OCI-LY1 (cell line): ENCODE data around the gene IL10RB.
A peak's percentile ranks its signal among the peaks of the same experiment; 100 is the strongest.

Source experiments
- H2AFZ ChIP-seq: fragments of 200-600 bp; sonication (generic), shearing (Covaris generic); 2 replicates; pipeline ENCODE4 v1.6.0; 2014; ENCODE audit warnings: antibody characterized with exemption, mild to moderate bottlenecking, low read length
- H3F3A ChIP-seq: fragments of 200-600 bp; sonication (generic), shearing (Covaris generic); 2 replicates; pipeline ENCODE4 v1.6.0; 2014; ENCODE audit warnings: mild to moderate bottlenecking, antibody characterized with exemption, low read length, moderate library complexity; ENCODE audit not compliant: insufficient read depth
- H3K27ac ChIP-seq: fragments of 200-600 bp; sonication (generic); 2 replicates; pipeline ENCODE4 v1.5.1; 2014; ENCODE audit warnings: low read length, mixed run types, mild to moderate bottlenecking, low read depth; ENCODE audit not compliant: poor library complexity, severe bottlenecking
- H3K27me3 ChIP-seq: fragments of 200-600 bp; sonication (generic); 2 replicates; pipeline ENCODE4 v1.6.0; 2014; ENCODE audit warnings: antibody characterized with exemption, mild to moderate bottlenecking, low read length, moderate library complexity; ENCODE audit not compliant: insufficient read depth
- H3K36me3 ChIP-seq: fragments of 200-600 bp; sonication (generic); 2 replicates; pipeline ENCODE4 v1.6.1; 2014; ENCODE audit warnings: mild to moderate bottlenecking, antibody characterized with exemption, low read length, moderate library complexity, mixed read lengths; ENCODE audit not compliant: insufficient read depth
- H3K4me1 ChIP-seq: fragments of 200-600 bp; sonication (generic); 2 replicates; pipeline ENCODE4 v1.5.1; 2014; ENCODE audit warnings: mild to moderate bottlenecking, low read length, moderate library complexity; ENCODE audit not compliant: insufficient read depth, severe bottlenecking
- H3K4me2 ChIP-seq: fragments of 200-600 bp; sonication (generic), shearing (Covaris generic); 2 replicates; pipeline ENCODE4 v1.6.1; 2014; ENCODE audit warnings: low read length
- H3K4me3 ChIP-seq: fragments of 200-600 bp; sonication (generic); 2 replicates; pipeline ENCODE4 v1.5.1; 2014; ENCODE audit warnings: low read length, low read depth, mild to moderate bottlenecking, mixed read lengths; ENCODE audit not compliant: poor library complexity, severe bottlenecking
- H3K79me2 ChIP-seq: fragments of 200-600 bp; shearing (Covaris generic); 2 replicates; pipeline ENCODE4 v1.6.1; 2016; ENCODE audit warnings: mixed run types, low read length, mixed read lengths; ENCODE audit not compliant: insufficient read depth
- H3K9ac ChIP-seq: fragments of 200-600 bp; sonication (generic), shearing (Covaris generic); 2 replicates; pipeline ENCODE4 v1.6.1; 2014; ENCODE audit warnings: mild to moderate bottlenecking, low read length, mixed read lengths
- H3K9me2 ChIP-seq: fragments of 200-600 bp; sonication (generic), shearing (Covaris generic); 2 replicates; pipeline ENCODE4 v1.6.1; 2014; ENCODE audit warnings: low read depth, mild to moderate bottlenecking, low read length, mixed read lengths
- H3K9me3 ChIP-seq: fragments of 200-600 bp; shearing (Covaris generic); 2 replicates; pipeline ENCODE4 v1.6.1; 2014; ENCODE audit warnings: low read length, mixed read lengths
- H4K20me1 ChIP-seq: fragments of 200-600 bp; sonication (generic), shearing (Covaris generic); 2 replicates; pipeline ENCODE4 v1.6.0; 2016; ENCODE audit warnings: mild to moderate bottlenecking, low read length; ENCODE audit not compliant: insufficient read depth
- EZH2 ChIP-seq: fragments of 200-600 bp; sonication (generic), shearing (Covaris generic); IDR thresholded peaks from 2 replicates; pipeline ENCODE4 v1.8.0; 2017; ENCODE audit warnings: borderline replicate concordance, mixed run types, mild to moderate bottlenecking, antibody characterized with exemption, low read length, moderate library complexity, mixed read lengths
- TF ChIP-seq, protein P1 (sequence below): fragments of 200-600 bp; sonication (generic), shearing (Covaris generic); IDR thresholded peaks from 2 replicates; pipeline ENCODE4 v1.5.1; 2017; ENCODE audit warnings: mild to moderate bottlenecking, antibody characterized with exemption, low read length, moderate library complexity, mixed read lengths

Gene IL10RB

DNA sequence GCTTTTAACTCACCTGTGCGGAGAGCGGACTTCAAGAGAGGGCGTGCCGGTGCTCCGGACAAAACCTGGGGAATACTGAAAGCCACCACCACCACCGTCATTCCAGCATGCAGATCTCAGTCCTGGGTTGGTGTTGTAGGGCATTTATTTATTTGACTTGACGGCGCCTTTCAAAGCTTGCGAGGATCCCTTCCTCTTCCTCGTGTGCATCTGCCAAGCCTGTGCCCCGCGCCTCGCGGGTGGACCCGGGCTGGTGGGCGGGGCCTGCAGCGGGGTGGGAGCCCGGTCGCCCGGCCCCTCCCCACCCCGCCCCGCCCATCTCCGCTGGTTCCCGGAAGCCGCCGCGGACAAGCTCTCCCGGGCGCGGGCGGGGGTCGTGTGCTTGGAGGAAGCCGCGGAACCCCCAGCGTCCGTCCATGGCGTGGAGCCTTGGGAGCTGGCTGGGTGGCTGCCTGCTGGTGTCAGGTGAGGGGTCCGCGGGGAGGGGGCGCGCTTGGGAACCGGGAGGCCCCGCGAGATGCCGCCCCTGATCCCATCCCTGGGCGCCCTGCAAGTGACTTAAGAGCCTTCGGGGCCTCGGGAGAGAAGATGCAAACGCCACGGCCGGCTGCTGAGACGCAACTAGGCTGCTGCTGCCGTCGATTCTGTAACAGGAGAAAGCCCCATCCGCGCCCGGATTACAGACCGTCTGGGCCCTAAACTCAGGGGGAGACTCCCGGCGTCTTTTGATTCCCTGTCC lies at the start of gene IL10RB:
Gene IL10RB (plus strand): TSS at position 318 of the 739 bp plus-strand sequence. CDS start 99 bp downstream, at position 417.
- TF ChIP-seq, protein P1, sequence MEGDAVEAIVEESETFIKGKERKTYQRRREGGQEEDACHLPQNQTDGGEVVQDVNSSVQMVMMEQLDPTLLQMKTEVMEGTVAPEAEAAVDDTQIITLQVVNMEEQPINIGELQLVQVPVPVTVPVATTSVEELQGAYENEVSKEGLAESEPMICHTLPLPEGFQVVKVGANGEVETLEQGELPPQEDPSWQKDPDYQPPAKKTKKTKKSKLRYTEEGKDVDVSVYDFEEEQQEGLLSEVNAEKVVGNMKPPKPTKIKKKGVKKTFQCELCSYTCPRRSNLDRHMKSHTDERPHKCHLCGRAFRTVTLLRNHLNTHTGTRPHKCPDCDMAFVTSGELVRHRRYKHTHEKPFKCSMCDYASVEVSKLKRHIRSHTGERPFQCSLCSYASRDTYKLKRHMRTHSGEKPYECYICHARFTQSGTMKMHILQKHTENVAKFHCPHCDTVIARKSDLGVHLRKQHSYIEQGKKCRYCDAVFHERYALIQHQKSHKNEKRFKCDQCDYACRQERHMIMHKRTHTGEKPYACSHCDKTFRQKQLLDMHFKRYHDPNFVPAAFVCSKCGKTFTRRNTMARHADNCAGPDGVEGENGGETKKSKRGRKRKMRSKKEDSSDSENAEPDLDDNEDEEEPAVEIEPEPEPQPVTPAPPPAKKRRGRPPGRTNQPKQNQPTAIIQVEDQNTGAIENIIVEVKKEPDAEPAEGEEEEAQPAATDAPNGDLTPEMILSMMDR: no peak
- H3K27ac ChIP-seq: peak within 1 kb of the TSS; percentile 83
- H3K27me3 ChIP-seq: no peaks in the 10 kb centered on the region
- H3K4me2 ChIP-seq: peak within 1 kb of the TSS; percentile 80
- H3K9ac ChIP-seq: peak within 1 kb of the TSS; percentile 81
- H3K79me2 ChIP-seq: no peaks in the 10 kb centered on the region; the same call in 1 of the 2 replicates
- H4K20me1 ChIP-seq: no peaks in the 10 kb centered on the region
- H3K9me3 ChIP-seq: no peaks in the 10 kb centered on the region
- peak within 1 kb of the TSS; percentile 72 for H3K4me3 ChIP-seq
- H3K4me1 ChIP-seq: peaks cover 56% of the 10 kb centered on the region
- H3F3A ChIP-seq: peaks cover 6% of the 10 kb centered on the region; the same call in 1 of the 2 replicates
- H2AFZ ChIP-seq: no peak within 1 kb of the TSS
- peaks cover 33% of the 10 kb centered on the region for H3K36me3 ChIP-seq
- no peaks in the 10 kb centered on the region for H3K9me2 ChIP-seq

DNA sequence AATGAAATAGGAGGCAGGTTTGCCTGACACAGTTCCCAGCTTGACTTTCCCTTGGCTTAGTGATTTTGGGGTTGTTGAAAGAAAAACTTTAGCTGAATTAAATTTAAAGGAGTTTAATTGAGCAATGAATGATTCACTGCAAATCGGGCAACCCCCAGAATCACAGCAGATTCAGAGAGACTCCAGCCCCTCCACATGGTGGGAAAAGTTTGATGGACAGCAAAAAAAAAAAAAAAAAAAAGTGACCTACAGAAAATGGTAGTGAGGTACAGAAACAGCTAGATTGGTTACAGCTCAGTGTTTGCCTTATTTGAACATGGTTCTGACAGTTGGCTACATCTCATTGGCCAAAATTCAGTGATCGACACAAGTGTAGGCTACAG lies 49.0 kb upstream of the IL10RB start:
- Histone ChIP-seq H2AFZ (no peak overlapping the region), H3K9ac (peak overlapping the region; percentile 63; the same call in 1 of the 2 replicates), H3K27me3 (no peaks in the 10 kb centered on the region)

DNA sequence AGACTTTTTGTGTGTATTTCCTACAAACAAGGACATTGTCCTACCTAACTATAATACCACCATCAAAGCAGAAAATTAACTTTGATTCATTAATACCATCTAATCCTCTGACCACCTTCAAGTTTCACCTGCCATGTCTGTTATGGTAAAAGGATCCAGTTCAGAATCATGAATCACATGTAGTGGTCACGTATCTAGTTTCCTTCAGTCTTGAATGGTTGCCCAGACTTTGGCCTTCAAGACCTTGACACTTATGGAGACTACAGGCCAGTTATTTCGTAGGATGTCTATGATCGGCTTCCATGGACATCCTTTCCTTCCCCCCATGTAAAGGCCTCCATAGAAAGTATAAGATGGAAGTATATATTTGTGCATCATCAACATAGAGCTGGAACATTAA lies 46.9 kb upstream of the IL10RB start:
- Histone ChIP-seq H3K4me1 (peaks cover 31% of the 10 kb centered on the region), H3K9me2 (no peaks in the 10 kb centered on the region), H3K27me3 (no peaks in the 10 kb centered on the region), H3K9me3 (no peaks in the 10 kb centered on the region), H4K20me1 (no peaks in the 10 kb centered on the region), H3K36me3 (no peaks in the 10 kb centered on the region), H3K27ac (no peak overlapping the region), H2AFZ (no peak overlapping the region), H3K4me3 (no peak overlapping the region), H3K79me2 (no peaks in the 10 kb centered on the region), H3K9ac (no peak overlapping the region), H3K4me2 (no peak overlapping the region), H3F3A (no peaks in the 10 kb centered on the region)
- TF ChIP-seq, protein P1: no peak
- TF ChIP-seq EZH2: no peak

More for the DNA sequence above, 49.0 kb upstream of the IL10RB start:
- H3K27ac ChIP-seq: peak overlapping the region; percentile 97
- peak overlapping the region; percentile 82; the same call in 1 of the 2 replicates for H3K4me2 ChIP-seq
- no peaks in the 10 kb centered on the region for H4K20me1 ChIP-seq
- no peaks in the 10 kb centered on the region for H3K36me3 ChIP-seq
- peaks cover 39% of the 10 kb centered on the region for H3K4me1 ChIP-seq
- no peaks in the 10 kb centered on the region for H3K9me3 ChIP-seq
- H3K4me3 ChIP-seq: no peak overlapping the region
- peaks cover 2% of the 10 kb centered on the region; the same call in 1 of the 2 replicates for H3F3A ChIP-seq
- H3K79me2 ChIP-seq: no peaks in the 10 kb centered on the region
- no peak for TF ChIP-seq EZH2
- TF ChIP-seq, protein P1: no peak
- H3K9me2 ChIP-seq: no peaks in the 10 kb centered on the region
